ENCODE results near the gene GOLPH3. TPM values are rescaled to one million over a fixed set of nuclear protein-coding genes. Genes with fewer than 3 reads are reported as not detected.

Gene GOLPH3
- polyA plus RNA-seq, 1 donor (not counting 4 experiments of a cell fraction or from before 2014, with no cell fraction given) = 42.0 TPM

DNA sequence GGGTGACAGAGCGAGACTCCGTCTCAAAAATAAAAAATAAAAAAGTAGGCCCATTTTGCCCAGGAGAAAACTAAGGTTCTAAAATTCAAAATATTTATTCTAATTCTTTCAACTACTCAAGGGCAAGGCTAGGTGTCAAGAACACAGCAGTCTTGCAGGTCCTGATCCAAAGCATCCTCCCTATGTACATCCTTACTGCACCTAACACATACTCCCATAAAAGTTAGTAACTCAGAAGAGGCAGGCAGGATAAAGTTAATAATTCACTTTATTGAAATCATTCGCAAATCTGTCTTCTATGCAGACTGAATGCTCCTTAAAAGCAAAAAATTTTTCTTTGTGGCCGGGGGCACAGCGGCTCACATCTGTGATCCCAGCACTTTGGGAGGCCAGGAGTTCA lies 11.1 kb downstream of the GOLPH3 start:
- Histone ChIP-seq H3K4me2 (ENCODE audit: control insufficient read depth, extremely low read depth, insufficient read depth, low read depth, low read length) (no peak overlapping the region), H3K4me3 (ENCODE audit: control insufficient read depth in 2 of 3, extremely low read depth in 1 of 3, insufficient read depth in 2 of 3, low read depth in 1 of 3, low read length in 3 of 3) (no peak overlapping the region), H2AFZ (ENCODE audit: control insufficient read depth, low read length) (no peak overlapping the region), H3K27ac (ENCODE audit: control insufficient read depth, insufficient read depth, low read length) (no peak overlapping the region), H3K9ac (ENCODE audit: control insufficient read depth, extremely low read depth, insufficient read depth, low read length) (no peak overlapping the region), H3K27me3 (ENCODE audit: control insufficient read depth, extremely low read depth, insufficient read depth, low read length) (no peaks in the 10 kb centered on the region), H4K20me1 (ENCODE audit: control insufficient read depth, extremely low read depth, insufficient read depth, low read length) (peaks cover 9% of the 10 kb centered on the region), H3K9me3 (ENCODE audit: control insufficient read depth, low read depth, low read length) (no peaks in the 10 kb centered on the region), H3K36me3 (ENCODE audit: control insufficient read depth in 2 of 2, extremely low read depth in 1 of 2, insufficient read depth in 2 of 2, low read length in 2 of 2) (peaks cover 0 to 9% of the 10 kb centered on the region in 2 experiments), H3K79me2 (ENCODE audit: control insufficient read depth, insufficient read depth, low read length) (peaks cover 91% of the 10 kb centered on the region), H3K4me1 (ENCODE audit: control insufficient read depth, extremely low read depth, insufficient read depth, low read length) (no peaks in the 10 kb centered on the region), H3K9me1 (ENCODE audit: control insufficient read depth, extremely low read depth, insufficient read depth, low read length) (no peaks in the 10 kb centered on the region)
- dilution Hi-C loops (cut with MboI; ENCODE audit: extremely low pct_ligation_motif_present, low sequenced_read_pairs) = no loop called here
- no peak for DNase-seq (ENCODE audit: low read depth, low spot score)
- TF ChIP-seq, protein P1, sequence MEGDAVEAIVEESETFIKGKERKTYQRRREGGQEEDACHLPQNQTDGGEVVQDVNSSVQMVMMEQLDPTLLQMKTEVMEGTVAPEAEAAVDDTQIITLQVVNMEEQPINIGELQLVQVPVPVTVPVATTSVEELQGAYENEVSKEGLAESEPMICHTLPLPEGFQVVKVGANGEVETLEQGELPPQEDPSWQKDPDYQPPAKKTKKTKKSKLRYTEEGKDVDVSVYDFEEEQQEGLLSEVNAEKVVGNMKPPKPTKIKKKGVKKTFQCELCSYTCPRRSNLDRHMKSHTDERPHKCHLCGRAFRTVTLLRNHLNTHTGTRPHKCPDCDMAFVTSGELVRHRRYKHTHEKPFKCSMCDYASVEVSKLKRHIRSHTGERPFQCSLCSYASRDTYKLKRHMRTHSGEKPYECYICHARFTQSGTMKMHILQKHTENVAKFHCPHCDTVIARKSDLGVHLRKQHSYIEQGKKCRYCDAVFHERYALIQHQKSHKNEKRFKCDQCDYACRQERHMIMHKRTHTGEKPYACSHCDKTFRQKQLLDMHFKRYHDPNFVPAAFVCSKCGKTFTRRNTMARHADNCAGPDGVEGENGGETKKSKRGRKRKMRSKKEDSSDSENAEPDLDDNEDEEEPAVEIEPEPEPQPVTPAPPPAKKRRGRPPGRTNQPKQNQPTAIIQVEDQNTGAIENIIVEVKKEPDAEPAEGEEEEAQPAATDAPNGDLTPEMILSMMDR (optimal IDR thresholded peaks at IDR 0.05 in 1 of 3, IDR thresholded peaks at IDR 0.05 in 1 of 3, conservative IDR thresholded peaks at IDR 0.05 in 1 of 3; ENCODE audit: extremely low read depth in 1 of 3, insufficient read depth in 2 of 3, low read length in 3 of 3) = no peak
- no peak for TF ChIP-seq EZH2 (IDR thresholded peaks at IDR 0.05; ENCODE audit: low read length)
- FAIRE-seq = no peak

DNA sequence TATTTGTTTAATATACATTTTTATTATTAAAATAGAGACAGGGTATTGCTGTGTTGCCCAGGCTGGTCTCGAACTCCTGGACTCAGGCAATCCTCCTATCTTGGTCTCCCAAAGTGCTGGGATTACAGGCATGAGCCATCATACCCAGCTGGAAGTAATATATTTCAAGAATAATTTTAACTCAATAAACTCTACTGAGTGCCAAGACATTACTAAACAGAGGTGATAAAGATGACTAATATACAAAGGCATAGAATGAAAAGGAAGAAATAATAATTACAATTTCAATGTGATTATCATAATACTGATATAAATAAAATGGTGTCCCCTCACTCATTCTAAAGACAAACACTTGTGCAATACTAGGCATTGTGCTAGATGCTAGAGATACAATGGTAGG lies 13.9 kb downstream of the GOLPH3 start:
- Histone ChIP-seq H3K9me3 (ENCODE audit: control insufficient read depth, low read depth, low read length) (no peaks in the 10 kb centered on the region), H3K79me2 (ENCODE audit: control insufficient read depth, insufficient read depth, low read length) (peaks cover 88% of the 10 kb centered on the region), H3K4me2 (ENCODE audit: control insufficient read depth, extremely low read depth, insufficient read depth, low read depth, low read length) (no peak overlapping the region), H3K9me1 (ENCODE audit: control insufficient read depth, extremely low read depth, insufficient read depth, low read length) (no peaks in the 10 kb centered on the region), H4K20me1 (ENCODE audit: control insufficient read depth, extremely low read depth, insufficient read depth, low read length) (peaks cover 15% of the 10 kb centered on the region), H3K9ac (ENCODE audit: control insufficient read depth, extremely low read depth, insufficient read depth, low read length) (no peak overlapping the region), H3K4me1 (ENCODE audit: control insufficient read depth, extremely low read depth, insufficient read depth, low read length) (no peaks in the 10 kb centered on the region), H3K36me3 (ENCODE audit: control insufficient read depth in 2 of 2, extremely low read depth in 1 of 2, insufficient read depth in 2 of 2, low read length in 2 of 2) (peaks cover 0 to 7% of the 10 kb centered on the region in 2 experiments), H3K27me3 (ENCODE audit: control insufficient read depth, extremely low read depth, insufficient read depth, low read length) (no peaks in the 10 kb centered on the region), H3K27ac (ENCODE audit: control insufficient read depth, insufficient read depth, low read length) (no peak overlapping the region), H2AFZ (ENCODE audit: control insufficient read depth, low read length) (no peak overlapping the region), H3K4me3 (ENCODE audit: control insufficient read depth in 2 of 3, extremely low read depth in 1 of 3, insufficient read depth in 2 of 3, low read depth in 1 of 3, low read length in 3 of 3) (no peak overlapping the region)
- DNase-seq (ENCODE audit: low read depth, low spot score) (no peak), FAIRE-seq (no peak)
- dilution Hi-C loops (cut with MboI; ENCODE audit: extremely low pct_ligation_motif_present, low sequenced_read_pairs) = no loop called here
- TF ChIP-seq, protein P1 (optimal IDR thresholded peaks at IDR 0.05 in 1 of 3, IDR thresholded peaks at IDR 0.05 in 1 of 3, conservative IDR thresholded peaks at IDR 0.05 in 1 of 3; ENCODE audit: extremely low read depth in 1 of 3, insufficient read depth in 2 of 3, low read length in 3 of 3) = no peak
- TF ChIP-seq EZH2 (IDR thresholded peaks at IDR 0.05; ENCODE audit: low read length) = no peak
